Measurements from ENCODE around the gene SCO2.
"Not testable (repeated sequence)": the region's sequence is repeated elsewhere in the genome, so short reads cannot be mapped to it uniquely, and the experiment has no call there.

The SCO2 gene

DNA sequence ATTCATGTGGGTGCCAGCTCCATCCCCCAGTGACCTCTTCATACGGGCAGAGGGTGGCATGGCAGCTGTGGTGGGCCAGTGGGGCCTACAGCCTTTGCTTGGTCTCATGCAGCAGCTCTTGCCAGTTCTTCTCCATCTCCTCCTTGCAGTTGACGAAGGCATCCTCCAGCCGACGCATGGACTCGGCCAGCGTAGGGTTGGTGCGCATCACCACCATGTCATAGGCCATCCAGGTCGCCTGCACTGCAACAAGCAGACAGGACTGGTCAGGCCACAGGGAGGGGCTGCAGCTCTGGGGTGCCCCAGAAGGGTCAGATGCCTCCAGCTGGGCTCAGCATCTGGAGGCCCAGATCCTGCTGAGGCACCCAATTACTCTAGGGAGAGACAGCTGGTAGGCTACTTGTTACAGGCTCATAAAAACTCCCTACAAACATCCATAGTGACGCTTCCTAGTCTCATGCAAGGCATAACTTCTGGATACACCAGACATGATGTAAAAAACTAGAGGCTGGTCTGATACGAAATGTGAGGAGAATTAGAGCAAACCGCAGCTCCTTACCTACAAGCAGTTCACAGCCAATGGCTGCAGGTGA, 25.9 kb upstream of the SCO2 start:
- no peak for DNase-seq (ENCODE audit: extremely low read depth in 1 of 2, low read depth in 1 of 2)

- no peak for DNase-seq (ENCODE audit: extremely low read depth in 1 of 2, low read depth in 1 of 2)
Observed at GRCh38 chr22:50550395-50550794, 25.0 kb upstream of the SCO2 start.

DNA sequence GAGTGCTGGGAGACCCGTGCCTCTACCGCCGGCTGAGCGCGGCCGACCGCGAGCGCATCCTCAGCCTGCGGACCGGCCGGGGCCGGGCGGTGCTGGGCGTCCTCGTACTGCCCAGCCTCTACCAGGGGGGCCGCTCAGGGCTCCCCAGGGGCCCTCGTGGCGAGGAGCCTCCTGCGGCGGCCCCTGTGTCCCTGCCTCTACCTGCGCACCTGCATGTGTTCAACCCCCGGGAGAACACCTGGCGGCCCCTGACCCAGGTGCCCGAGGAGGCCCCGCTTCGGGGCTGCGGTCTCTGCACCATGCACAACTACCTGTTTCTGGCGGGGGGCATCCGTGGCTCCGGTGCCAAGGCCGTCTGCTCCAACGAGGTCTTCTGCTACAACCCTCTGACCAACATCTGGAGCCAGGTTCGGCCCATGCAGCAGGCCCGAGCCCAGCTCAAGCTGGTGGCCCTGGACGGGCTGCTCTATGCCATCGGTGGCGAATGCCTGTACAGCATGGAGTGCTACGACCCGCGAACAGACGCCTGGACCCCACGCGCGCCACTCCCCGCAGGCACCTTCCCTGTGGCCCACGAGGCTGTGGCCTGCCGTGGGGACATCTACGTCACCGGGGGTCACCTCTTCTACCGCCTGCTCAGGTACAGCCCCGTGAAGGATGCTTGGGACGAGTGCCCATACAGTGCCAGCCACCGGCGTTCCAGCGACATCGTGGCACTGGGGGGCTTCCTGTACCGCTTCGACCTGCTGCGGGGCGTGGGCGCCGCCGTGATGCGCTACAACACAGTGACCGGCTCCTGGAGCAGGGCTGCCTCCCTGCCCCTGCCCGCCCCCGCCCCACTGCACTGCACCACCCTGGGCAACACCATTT, 23.8 kb upstream of the SCO2 start:
- DNase-seq (ENCODE audit: extremely low read depth in 1 of 2, low read depth in 1 of 2) = no peak

DNA sequence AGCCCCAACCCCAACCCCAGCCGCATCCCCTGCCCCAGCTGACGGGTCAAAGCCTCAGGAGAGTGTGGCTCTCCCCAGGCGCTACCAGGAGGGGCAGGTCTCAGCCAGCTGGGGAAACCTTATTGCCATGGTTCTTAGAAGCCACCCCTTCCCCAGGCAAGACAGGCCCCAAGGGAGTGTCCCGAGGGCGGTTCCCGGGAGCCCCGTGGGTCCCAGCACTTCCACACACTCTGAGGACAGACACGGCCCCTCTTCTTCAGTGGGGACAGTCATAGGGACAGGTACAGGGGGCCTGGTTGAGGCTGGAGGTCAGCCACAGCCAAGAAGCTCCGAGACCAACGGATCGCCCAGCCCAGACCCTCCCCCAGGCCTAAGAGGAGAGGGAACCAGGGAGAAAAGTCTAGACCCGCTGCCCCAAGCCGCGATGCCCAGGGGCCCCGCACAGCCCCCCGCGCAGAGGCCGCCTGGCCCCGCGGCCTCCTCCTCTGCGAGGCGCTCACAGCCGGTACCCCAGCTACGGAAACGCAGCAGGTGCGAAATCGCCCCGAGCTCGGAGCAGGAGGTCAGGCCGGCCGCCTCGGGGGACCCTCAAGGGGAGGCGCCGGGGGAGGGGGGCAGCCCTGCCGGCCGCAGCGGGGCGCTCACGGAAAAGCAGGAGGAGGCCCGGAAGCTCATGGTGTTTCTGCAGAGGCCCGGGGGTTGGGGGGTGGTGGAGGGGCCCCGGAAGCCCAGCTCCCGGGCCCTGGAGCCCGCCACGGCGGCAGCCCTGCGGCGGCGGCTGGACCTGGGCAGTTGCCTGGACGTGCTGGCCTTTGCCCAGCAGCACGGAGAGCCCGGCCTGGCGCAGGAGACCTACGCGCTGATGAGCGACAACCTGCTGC, 22.9 kb upstream of the SCO2 start:
- no peak for DNase-seq (ENCODE audit: extremely low read depth in 1 of 2, low read depth in 1 of 2)

GRCh38 chr22:50547263-50547985, 22.0 kb upstream of the SCO2 start:
- no peak for DNase-seq (ENCODE audit: extremely low read depth in 1 of 2, low read depth in 1 of 2)

- no peak for DNase-seq (ENCODE audit: extremely low read depth in 1 of 2, low read depth in 1 of 2)
Observed at GRCh38 chr22:50546326-50547262, 21.2 kb upstream of the SCO2 start.

DNA sequence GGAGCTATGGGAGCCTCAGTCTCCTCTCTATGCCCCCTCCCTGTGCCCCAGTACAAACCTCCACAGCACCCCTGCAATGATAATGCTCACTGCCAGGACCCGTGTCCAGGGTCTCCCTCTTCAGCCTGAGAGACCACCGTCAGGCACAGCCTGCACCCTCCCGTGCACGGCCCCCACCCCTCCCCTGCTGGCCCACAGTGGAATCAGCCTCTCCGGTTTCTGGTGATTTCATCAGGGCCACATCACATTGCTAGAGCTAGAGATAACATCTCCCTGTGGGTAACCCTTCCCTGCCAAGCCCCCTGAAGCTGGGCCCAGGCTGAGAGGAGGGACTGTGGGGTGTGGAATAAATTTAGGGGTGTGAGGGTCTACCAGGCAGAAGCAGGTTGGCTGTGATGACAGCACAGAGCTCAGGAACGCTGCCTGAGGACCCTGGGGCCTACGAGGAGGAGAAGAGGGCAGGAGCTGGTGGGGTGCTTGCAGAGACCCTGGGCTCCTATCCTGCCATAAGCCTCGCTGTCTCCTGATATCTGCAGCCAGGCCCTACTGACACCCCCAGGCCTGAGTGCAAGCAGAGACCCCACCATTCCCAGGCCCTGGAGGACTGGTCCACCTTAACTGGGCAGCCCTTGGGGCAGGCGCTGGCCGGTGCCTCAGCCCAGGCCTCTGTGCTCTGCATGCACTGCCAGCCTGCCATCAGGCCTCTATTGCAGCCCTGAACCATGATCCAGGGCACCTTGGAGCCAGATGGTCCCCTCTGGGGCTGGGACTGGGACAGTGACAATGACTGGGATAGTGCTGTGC, 20.3 kb upstream of the SCO2 start, which contains the start of gene KLHDC7B:
Gene KLHDC7B (plus strand): TSS at position 378 of the 804 bp plus-strand sequence. CDS start 345 bp downstream, at position 723.
- no peak for DNase-seq (ENCODE audit: extremely low read depth in 1 of 2, low read depth in 1 of 2)

DNA sequence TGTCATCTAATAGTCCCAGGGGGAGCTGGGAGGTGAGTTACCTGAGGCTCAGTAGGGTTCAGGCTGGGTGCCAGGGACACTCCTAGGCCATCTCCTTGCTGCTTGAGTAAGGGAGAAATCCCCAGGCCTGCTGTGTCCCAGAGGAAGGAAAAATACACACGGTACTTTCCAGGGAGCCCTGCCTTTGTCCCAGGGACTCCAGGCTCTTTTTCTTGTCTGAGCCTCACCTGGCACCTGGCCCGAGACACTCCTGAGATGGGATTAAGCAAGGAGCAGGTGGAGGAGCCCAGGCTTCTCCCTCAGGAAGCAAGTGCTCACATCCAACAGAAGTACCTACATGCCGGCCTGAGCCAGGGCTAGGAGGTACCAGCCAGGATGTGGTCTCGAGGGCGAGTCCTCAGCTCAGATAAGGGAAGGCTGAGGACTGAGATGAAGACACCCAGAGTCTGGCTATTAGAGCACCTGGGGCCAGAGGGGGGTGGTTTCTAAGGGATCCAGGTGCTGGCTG, 19.4 kb upstream of the SCO2 start:
- DNase-seq (ENCODE audit: extremely low read depth in 1 of 2, low read depth in 1 of 2) = no peak

- peak; percentile 73 to 84 for DNase-seq (ENCODE audit: extremely low read depth in 1 of 2, low read depth in 1 of 2)
Observed at GRCh38 chr22:50544078-50544745, 18.8 kb upstream of the SCO2 start.

DNA sequence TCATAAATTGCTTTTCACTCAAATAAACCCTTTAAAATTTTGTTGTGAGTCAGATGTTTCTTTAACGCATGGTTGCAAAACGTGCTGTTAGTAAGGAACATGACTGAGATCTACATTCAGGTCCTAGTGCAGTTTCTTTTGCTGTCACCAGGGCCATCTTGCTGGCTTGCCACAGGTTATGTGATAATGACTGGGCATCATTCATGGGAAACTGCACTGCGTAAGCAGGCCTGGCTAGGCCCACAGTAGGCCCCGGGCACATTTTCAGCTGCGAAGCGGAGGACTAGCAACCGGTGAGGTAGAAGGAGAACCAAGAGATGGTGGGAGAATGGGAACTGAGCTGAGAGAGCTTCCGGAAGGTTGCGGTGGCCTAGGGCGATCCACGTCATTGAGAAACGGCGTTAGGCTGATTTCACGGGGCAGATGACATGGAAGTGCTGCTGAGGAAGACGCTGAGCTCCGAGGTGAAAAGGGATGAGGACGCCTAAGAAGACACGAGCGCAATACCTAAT, 17.1 kb upstream of the SCO2 start:
- no peak for DNase-seq (ENCODE audit: extremely low read depth in 1 of 2, low read depth in 1 of 2)

DNA sequence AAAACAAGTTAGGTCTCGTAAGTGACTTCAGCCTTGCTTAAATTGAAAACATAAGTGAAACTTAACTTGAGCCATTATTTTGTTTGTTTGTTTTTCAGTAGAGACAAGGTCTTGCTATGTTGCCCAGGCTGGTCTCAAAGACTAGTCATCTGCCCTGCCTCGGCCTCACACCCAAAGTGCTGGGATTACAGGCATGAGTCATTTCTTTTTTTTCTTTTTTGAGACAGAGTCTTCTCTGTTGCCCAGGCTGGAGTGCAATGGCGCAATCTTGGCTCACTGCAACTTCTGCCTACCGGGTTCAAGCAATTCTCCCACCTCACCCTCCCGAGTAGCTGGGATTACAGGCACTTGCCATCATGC, 16.2 kb upstream of the SCO2 start:
- not testable (repeated sequence) for DNase-seq (ENCODE audit: extremely low read depth in 1 of 2, low read depth in 1 of 2)

GRCh38 chr22:50540381-50540780, 15.0 kb upstream of the SCO2 start:
- DNase-seq (ENCODE audit: extremely low read depth in 1 of 2, low read depth in 1 of 2) = no peak

- no peak for DNase-seq (ENCODE audit: extremely low read depth in 1 of 2, low read depth in 1 of 2)
Observed at GRCh38 chr22:50537765-50538164, 12.4 kb upstream of the SCO2 start.

DNA sequence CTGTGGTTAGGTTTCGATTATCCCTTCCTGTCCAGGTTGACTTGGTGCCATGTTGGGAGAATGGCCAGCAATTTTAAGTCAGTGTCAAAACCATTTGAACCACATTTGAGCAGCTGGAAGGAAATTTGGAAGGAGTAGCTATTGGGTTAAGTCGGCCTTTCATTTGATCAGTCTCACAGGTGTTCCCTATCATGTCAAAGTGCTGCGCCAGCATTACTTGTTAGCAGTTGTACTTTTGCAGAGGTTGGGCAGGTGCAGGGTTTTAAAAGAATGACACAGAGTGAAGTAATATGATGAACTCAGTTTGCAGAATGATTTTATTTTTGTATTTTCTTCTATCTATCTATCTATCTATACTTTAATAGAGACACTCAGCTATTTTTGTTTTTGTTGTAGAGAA, 10.8 kb upstream of the SCO2 start:
- DNase-seq (ENCODE audit: extremely low read depth in 1 of 2, low read depth in 1 of 2) = no peak

DNA sequence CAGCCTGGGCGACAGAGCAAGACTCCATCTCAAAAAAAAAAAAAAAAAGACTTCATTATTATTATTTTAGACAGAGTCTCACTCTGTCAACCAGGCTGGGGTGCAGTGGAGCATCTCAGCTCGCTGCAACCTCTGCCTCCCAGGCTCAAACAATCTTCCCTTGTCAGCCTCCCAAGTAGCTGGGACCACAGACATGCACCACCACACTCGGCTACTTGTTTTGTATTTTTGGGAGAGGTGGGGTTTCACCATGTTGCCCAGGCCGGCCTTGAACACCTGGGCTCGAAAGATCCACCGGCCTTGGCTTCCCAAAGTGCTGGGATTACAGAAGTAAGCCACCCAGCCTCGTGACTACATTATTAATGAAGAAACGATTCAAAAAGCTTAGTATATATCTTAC, 9.7 kb upstream of the SCO2 start:
- no peak for DNase-seq (ENCODE audit: extremely low read depth in 1 of 2, low read depth in 1 of 2)

DNA sequence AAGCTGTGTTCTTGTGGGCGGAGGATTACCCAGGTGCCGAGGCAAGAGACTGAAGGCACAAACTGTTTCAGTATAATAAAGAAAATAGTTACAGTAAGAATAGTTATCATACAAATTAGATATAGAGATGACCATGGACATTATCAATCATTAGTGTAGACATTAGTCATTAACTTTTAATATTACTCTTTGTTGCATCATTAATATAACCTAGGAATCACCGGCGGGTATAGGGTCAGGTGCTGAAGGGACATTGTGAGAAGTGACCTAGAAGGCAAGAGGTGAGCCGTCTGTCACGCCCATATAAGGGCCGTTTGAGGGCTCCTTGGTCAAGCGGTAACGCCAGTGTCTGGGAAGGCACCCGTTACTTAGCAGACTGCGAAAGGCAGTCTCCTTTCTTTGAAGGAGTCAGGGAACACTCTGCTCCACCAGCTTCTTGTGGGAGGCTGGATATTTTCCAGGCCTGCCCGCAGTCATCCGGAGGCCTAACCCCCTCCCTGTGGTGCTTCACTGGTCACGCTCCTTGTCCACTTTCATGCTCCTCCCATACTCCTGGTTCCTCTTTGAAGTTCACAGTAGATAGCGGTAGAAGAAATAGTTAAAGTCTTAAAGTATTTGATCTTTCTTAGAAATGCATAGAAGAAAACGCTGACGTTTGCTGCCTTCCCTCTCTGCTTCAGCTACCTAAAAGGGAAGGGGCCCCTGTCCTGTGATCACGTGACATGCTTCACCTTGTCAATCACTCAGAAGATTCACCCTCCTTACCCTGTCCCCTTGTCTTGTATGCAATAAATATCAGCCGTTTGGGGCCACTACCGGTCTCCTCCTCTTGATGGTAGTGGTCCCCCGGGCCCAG, 8.7 kb upstream of the SCO2 start:
- DNase-seq (ENCODE audit: extremely low read depth in 1 of 2, low read depth in 1 of 2) = not testable (repeated sequence)
